GM06990 (cell line): Measurements from ENCODE around the gene APAF1.
"Not testable (repeated sequence)": the region's sequence is repeated elsewhere in the genome, so short reads cannot be mapped to it uniquely, and the experiment has no call there.

ENCODE experiments used
- DNase-seq: peaks from one replicate; pipeline ENCODE4 v3.0.0-alpha.2; 2011; ENCODE audit not compliant: insufficient read length; ENCODE audit errors: extremely low read depth
- H3K27me3 ChIP-seq: replicated peaks from 2 replicates; pipeline ENCODE4 v1.6.0; 2011; ENCODE audit warnings: low read length; ENCODE audit not compliant: control insufficient read depth, insufficient read depth
- H3K36me3 ChIP-seq: 2 replicates; pipeline ENCODE4 v1.5.1; 2011; ENCODE audit warnings: low read length; ENCODE audit not compliant: control insufficient read depth, insufficient read depth
- H3K4me3 ChIP-seq: replicated peaks from 2 replicates; pipeline ENCODE4 v1.5.1; 2011; ENCODE audit warnings: low read depth, mild to moderate bottlenecking, control low read depth, low read length
- CTCF ChIP-seq: IDR thresholded peaks from 2 replicates; pipeline ENCODE4 v1.5.1; 2011; ENCODE audit warnings: low read length, control low read depth, mild to moderate bottlenecking, inconsistent platforms; ENCODE audit not compliant: insufficient read depth, poor library complexity, severe bottlenecking

The APAF1 gene

DNA sequence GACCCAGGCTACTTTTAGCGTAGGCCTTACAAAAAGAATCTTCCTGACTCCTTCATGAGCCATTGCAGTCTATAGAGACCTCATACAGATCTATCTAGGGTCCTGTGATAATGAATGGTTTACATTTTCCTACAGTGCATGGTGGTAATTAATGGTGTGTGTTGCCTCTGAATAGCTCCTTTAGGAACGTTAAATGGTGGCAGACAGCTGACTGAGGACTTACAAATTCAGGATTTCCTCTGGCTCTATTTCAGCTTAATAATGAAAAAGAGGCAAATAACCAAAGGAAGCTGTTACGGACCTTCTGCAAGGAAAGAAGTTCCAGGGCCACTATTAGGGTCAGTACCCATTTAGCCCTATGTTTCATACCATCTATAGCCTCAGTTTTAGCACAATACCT, 5.6 kb upstream of the APAF1 start:
- no peaks in the 10 kb centered on the region for H3K27me3 ChIP-seq
- DNase-seq = no peak
- no peak for TF ChIP-seq CTCF
- H3K36me3 ChIP-seq = no peaks in the 10 kb centered on the region
- no peak overlapping the region for H3K4me3 ChIP-seq

DNA sequence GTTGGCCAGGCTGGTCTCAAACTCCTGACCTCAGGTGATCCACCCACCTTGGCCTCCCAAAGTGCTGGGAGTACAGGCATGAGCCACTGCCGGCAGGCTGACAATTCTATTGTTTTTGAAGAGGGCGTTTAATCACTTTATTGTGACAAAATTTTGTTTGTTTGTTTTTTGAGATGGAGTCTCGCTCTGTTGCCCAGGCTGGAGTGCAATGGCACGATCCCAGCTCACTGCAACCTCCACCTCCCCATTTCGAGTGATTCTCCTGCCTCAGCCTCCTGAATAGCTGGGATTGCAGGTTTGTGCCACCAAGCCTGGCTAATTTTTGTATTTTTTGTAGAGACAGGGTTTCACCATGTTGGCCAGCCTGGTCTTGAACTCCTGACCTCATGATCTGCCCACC, 2.3 kb upstream of the APAF1 start:
- not testable (repeated sequence) for DNase-seq, H3K36me3 ChIP-seq, H3K27me3 ChIP-seq
- peak overlapping the region; percentile 94 for H3K4me3 ChIP-seq

DNA sequence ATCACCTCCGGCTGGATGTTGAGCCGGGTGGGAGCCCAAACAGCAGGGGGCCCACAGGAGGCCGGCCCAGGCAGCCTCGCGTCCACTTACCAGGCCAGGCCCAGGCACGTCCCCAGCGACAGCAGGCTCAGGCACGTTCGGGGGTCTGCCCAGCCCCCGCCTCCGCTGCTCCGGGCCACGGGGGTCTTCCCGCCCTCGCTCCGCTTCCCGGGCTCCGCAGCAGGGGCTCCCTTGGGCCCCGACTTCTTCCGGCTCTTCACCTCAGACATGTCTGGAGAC, 718 bp upstream of the APAF1 start:
- H3K4me3 ChIP-seq = peak overlapping the region; percentile 94
- no peaks in the 10 kb centered on the region for H3K27me3 ChIP-seq
- DNase-seq = no peak
- H3K36me3 ChIP-seq = no peaks in the 10 kb centered on the region; the same call in none of the 2 replicates
- TF ChIP-seq CTCF = peak; percentile 2

DNA sequence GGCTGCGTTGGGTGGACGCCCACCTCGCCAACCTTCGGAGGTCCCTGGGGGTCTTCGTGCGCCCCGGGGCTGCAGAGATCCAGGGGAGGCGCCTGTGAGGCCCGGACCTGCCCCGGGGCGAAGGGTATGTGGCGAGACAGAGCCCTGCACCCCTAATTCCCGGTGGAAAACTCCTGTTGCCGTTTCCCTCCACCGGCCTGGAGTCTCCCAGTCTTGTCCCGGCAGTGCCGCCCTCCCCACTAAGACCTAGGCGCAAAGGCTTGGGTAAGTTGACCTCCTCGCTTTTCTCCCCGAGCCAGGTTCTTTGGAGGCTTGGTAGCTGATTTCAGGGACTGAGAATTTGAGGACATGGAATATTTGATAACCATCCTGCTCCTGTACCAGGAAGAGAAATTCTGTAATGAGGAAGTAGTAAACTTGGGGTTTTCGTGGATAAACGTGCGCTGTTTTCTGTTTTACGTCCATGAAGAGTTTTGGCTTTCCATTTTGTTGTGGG, 530 bp downstream of the APAF1 start:
- no peaks in the 10 kb centered on the region for H3K27me3 ChIP-seq
- TF ChIP-seq CTCF = no peak
- peak overlapping the region; percentile 94 for H3K4me3 ChIP-seq
- H3K36me3 ChIP-seq = no peaks in the 10 kb centered on the region; the same call in none of the 2 replicates
- DNase-seq = no peak

GRCh38 chr12:98646294-98647090, 1.4 kb downstream of the APAF1 start:
- H3K36me3 ChIP-seq = no peaks in the 10 kb centered on the region; the same call in none of the 2 replicates
- H3K4me3 ChIP-seq = peak overlapping the region; percentile 94
- no peaks in the 10 kb centered on the region for H3K27me3 ChIP-seq
- peak; percentile 18 for TF ChIP-seq CTCF
- DNase-seq = no peak

- TF ChIP-seq CTCF = no peak
- Histone ChIP-seq H3K36me3 (no peaks in the 10 kb centered on the region; the same call in none of the 2 replicates), H3K4me3 (no peak overlapping the region), H3K27me3 (no peaks in the 10 kb centered on the region)
- DNase-seq = no peak
Measured at GRCh38 chr12:98651328-98651727, 6.2 kb downstream of the APAF1 start.
